ENCODE data around the gene C1orf122.

DNA sequence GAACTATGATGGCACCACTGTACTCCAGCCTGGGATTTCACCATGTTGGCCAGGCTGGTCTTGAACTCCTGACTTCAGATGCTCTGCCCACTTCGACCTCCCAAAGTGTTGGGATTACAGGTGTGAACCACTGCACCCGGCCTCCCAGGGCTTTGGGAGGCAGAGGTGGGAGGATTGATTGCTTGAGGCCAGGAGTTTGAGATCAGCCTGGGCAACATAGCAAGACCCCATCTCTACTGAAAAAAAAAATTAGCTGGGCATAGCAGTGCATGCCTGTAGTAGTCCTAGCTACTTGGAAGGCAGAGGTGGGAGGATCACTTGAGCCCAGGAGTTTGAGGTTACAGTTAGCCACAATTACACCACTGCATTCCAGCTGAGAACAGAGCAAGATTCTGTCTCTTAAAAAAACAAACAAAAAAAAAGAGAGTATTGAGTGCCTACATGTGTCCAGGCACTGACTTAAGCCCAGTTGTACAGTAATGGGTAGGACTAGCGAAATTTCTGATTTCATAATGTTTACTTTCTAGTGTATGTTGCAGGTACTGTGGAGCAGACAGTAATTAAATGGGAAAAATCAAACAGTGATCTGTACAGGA is 9.7 kb upstream of the C1orf122 start:
- TF ChIP-seq POLR2AphosphoS5 (IDR thresholded peaks at IDR 0.05; ENCODE audit: low read depth) (no peak), REST (IDR thresholded peaks at IDR 0.05; ENCODE audit: unreplicated experiment) (no peak), ETS1 (IDR thresholded peaks at IDR 0.05) (no peak), JUNB (IDR thresholded peaks at IDR 0.05; ENCODE audit: unreplicated experiment) (no peak), EZH2 (IDR thresholded peaks at IDR 0.05; ENCODE audit: low read depth, unreplicated experiment) (no peak), EZH2phosphoT487 (IDR thresholded peaks at IDR 0.05; ENCODE audit: unreplicated experiment) (no peak), CREB1 (CRISPR knock-in tag; IDR thresholded peaks at IDR 0.05; ENCODE audit: low read depth) (no peak), ZNF114 (CRISPR knock-in tag; IDR thresholded peaks at IDR 0.05) (no peak)
- TF ChIP-seq, protein P1, sequence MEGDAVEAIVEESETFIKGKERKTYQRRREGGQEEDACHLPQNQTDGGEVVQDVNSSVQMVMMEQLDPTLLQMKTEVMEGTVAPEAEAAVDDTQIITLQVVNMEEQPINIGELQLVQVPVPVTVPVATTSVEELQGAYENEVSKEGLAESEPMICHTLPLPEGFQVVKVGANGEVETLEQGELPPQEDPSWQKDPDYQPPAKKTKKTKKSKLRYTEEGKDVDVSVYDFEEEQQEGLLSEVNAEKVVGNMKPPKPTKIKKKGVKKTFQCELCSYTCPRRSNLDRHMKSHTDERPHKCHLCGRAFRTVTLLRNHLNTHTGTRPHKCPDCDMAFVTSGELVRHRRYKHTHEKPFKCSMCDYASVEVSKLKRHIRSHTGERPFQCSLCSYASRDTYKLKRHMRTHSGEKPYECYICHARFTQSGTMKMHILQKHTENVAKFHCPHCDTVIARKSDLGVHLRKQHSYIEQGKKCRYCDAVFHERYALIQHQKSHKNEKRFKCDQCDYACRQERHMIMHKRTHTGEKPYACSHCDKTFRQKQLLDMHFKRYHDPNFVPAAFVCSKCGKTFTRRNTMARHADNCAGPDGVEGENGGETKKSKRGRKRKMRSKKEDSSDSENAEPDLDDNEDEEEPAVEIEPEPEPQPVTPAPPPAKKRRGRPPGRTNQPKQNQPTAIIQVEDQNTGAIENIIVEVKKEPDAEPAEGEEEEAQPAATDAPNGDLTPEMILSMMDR (conservative IDR thresholded peaks at IDR 0.05; ENCODE audit: low read depth in 2 of 2) = no peak
